ENCODE measurements around the gene FAM3B. TPM values are rescaled to one million over a fixed set of nuclear protein-coding genes. Genes with fewer than 3 reads are reported as not detected.

The FAM3B gene
- total and polyA plus RNA-seq, 2 of the 4 experiments (the other 2 are of a cell fraction): not detected

GRCh38 chr21:41381731-41382130 lies 65.1 kb downstream of the FAM3B start:
- Histone ChIP-seq H2AFZ (replicated peaks; ENCODE audit: low read length, poor library complexity) (no peak overlapping the region), H3K79me1 (ENCODE audit: low read depth in 1 of 2, low read length in 2 of 2) (no peaks in the 10 kb centered on the region), H2BK15ac (ENCODE audit: low read depth, low read length) (no peak overlapping the region), H3K27ac (ENCODE audit: insufficient read depth, low read length) (no peak overlapping the region), H2BK20ac (ENCODE audit: low read depth, low read length) (no peak overlapping the region), H3K23ac (ENCODE audit: low read depth, low read length) (no peak overlapping the region), H3K4me2 (ENCODE audit: low read depth, low read length) (no peak overlapping the region), H3K18ac (ENCODE audit: low read depth, low read length) (no peak overlapping the region), H4K5ac (ENCODE audit: low read depth, low read length) (no peak overlapping the region), H3K4ac (ENCODE audit: low read depth, low read length) (no peak overlapping the region), H3K14ac (replicated peaks; ENCODE audit: low read depth, low read length) (no peak overlapping the region), H2AK9ac (replicated peaks; ENCODE audit: low read depth, low read length, poor library complexity) (no peak overlapping the region), H4K8ac (ENCODE audit: low read depth in 2 of 2, low read length in 2 of 2) (no peak overlapping the region), H4K20me1 (ENCODE audit: insufficient read depth, low read length) (no peaks in the 10 kb centered on the region), H3K9me3 (ENCODE audit: control insufficient read depth, insufficient read depth, low read length) (no peaks in the 10 kb centered on the region), H3K4me3 (ENCODE audit: insufficient read depth, low read depth, low read length) (no peak overlapping the region), H2BK120ac (ENCODE audit: low read depth, low read length) (no peak overlapping the region), H2BK5ac (ENCODE audit: low read depth, low read length, poor library complexity, severe bottlenecking) (no peak overlapping the region), H3K9me1 (ENCODE audit: insufficient read depth, low read length) (no peaks in the 10 kb centered on the region), H3K56ac (ENCODE audit: extremely low read depth, insufficient read depth, low read length) (no peak overlapping the region), H3K27me3 (ENCODE audit: control insufficient read depth, insufficient read depth, low read length) (no peaks in the 10 kb centered on the region; the same call in 1 of the 2 replicates), H3K4me1 (ENCODE audit: control insufficient read depth, insufficient read depth, low read length) (no peaks in the 10 kb centered on the region), H4K91ac (ENCODE audit: insufficient read depth, low read depth, low read length) (no peak overlapping the region), H2AK5ac (ENCODE audit: low read depth, low read length) (no peak overlapping the region), H3K36me3 (ENCODE audit: control insufficient read depth, insufficient read depth, low read length) (no peaks in the 10 kb centered on the region), H3K9ac (ENCODE audit: low read depth, low read length) (no peak overlapping the region)
- DNase-seq (no peak), ATAC-seq (ENCODE audit: low read depth) (no peak)
- dilution Hi-C loops (cut with HindIII; ENCODE audit: low sequenced_read_pairs, unreplicated experiment) (no loop called here), in situ Hi-C loops (cut with MboI; ENCODE audit: low sequenced_read_pairs) (no loop called here), intact Hi-C loops (cut with micrococcal nuclease) (no loop called here)
- BruUV-seq (replicated peaks): no TSS peak
- TF ChIP-seq RFX5 (IDR thresholded peaks at IDR 0.05; ENCODE audit: low read depth, low read length) (no peak), CHD1 (IDR thresholded peaks at IDR 0.05; ENCODE audit: low read depth, low read length) (no peak), CEBPB (IDR thresholded peaks at IDR 0.05; ENCODE audit: low read depth, low read length) (no peak), SMC3 (IDR thresholded peaks at IDR 0.05; ENCODE audit: low read depth, low read length) (no peak), ELK1 (IDR thresholded peaks at IDR 0.05; ENCODE audit: borderline replicate concordance, low read depth, low read length) (no peak), NFE2L2 (IDR thresholded peaks at IDR 0.05; ENCODE audit: low read depth, low read length) (no peak), MXI1 (IDR thresholded peaks at IDR 0.05; ENCODE audit: borderline replicate concordance, low read depth, low read length) (no peak), FOS (IDR thresholded peaks at IDR 0.05; ENCODE audit: low read depth, low read length) (no peak), CTCF (conservative IDR thresholded peaks at IDR 0.05; ENCODE audit: low read depth, low read length) (no peak), MAZ (IDR thresholded peaks at IDR 0.05; ENCODE audit: borderline replicate concordance, low read depth, low read length) (no peak), MAFK (IDR thresholded peaks at IDR 0.05; ENCODE audit: low read depth, low read length) (no peak), RCOR1 (IDR thresholded peaks at IDR 0.05; ENCODE audit: insufficient replicate concordance, low read length) (no peak), RAD21 (IDR thresholded peaks at IDR 0.05; ENCODE audit: low read length) (no peak), BHLHE40 (IDR thresholded peaks at IDR 0.05; ENCODE audit: low read depth, low read length) (no peak), POLR2A (IDR thresholded peaks at IDR 0.05; ENCODE audit: low read depth, low read length) (no peak), USF2 (IDR thresholded peaks at IDR 0.05; ENCODE audit: low read depth, low read length) (no peak)
- CTCF ChIA-PET: interaction anchor here (0.5 kb wide), 1 partner anchor 194 kb away, joined by 5 read pairs; no protein-coding TSS in a partner anchor
- POLR2A ChIA-PET (ENCODE audit: unreplicated experiment): no interaction called here

Data from IMR-90 (cell line).